OCI-LY1 (cell line): ENCODE results near the gene NAA20.

ENCODE experiments used
- H2AFZ ChIP-seq: fragments of 200-600 bp; sonication (generic), shearing (Covaris generic); 2 replicates; pipeline ENCODE4 v1.6.0; 2014; ENCODE audit warnings: antibody characterized with exemption, mild to moderate bottlenecking, low read length
- H3F3A ChIP-seq: fragments of 200-600 bp; sonication (generic), shearing (Covaris generic); 2 replicates; pipeline ENCODE4 v1.6.0; 2014; ENCODE audit warnings: mild to moderate bottlenecking, antibody characterized with exemption, low read length, moderate library complexity; ENCODE audit not compliant: insufficient read depth
- H3K27ac ChIP-seq: fragments of 200-600 bp; sonication (generic); 2 replicates; pipeline ENCODE4 v1.5.1; 2014; ENCODE audit warnings: low read length, mixed run types, mild to moderate bottlenecking, low read depth; ENCODE audit not compliant: poor library complexity, severe bottlenecking
- H3K27me3 ChIP-seq: fragments of 200-600 bp; sonication (generic); 2 replicates; pipeline ENCODE4 v1.6.0; 2014; ENCODE audit warnings: antibody characterized with exemption, mild to moderate bottlenecking, low read length, moderate library complexity; ENCODE audit not compliant: insufficient read depth
- H3K36me3 ChIP-seq: fragments of 200-600 bp; sonication (generic); 2 replicates; pipeline ENCODE4 v1.6.1; 2014; ENCODE audit warnings: mild to moderate bottlenecking, antibody characterized with exemption, low read length, moderate library complexity, mixed read lengths; ENCODE audit not compliant: insufficient read depth
- H3K4me1 ChIP-seq: fragments of 200-600 bp; sonication (generic); 2 replicates; pipeline ENCODE4 v1.5.1; 2014; ENCODE audit warnings: mild to moderate bottlenecking, low read length, moderate library complexity; ENCODE audit not compliant: insufficient read depth, severe bottlenecking
- H3K4me2 ChIP-seq: fragments of 200-600 bp; sonication (generic), shearing (Covaris generic); 2 replicates; pipeline ENCODE4 v1.6.1; 2014; ENCODE audit warnings: low read length
- H3K4me3 ChIP-seq: fragments of 200-600 bp; sonication (generic); 2 replicates; pipeline ENCODE4 v1.5.1; 2014; ENCODE audit warnings: low read length, low read depth, mild to moderate bottlenecking, mixed read lengths; ENCODE audit not compliant: poor library complexity, severe bottlenecking
- H3K79me2 ChIP-seq: fragments of 200-600 bp; shearing (Covaris generic); 2 replicates; pipeline ENCODE4 v1.6.1; 2016; ENCODE audit warnings: mixed run types, low read length, mixed read lengths; ENCODE audit not compliant: insufficient read depth
- H3K9ac ChIP-seq: fragments of 200-600 bp; sonication (generic), shearing (Covaris generic); 2 replicates; pipeline ENCODE4 v1.6.1; 2014; ENCODE audit warnings: mild to moderate bottlenecking, low read length, mixed read lengths
- H3K9me2 ChIP-seq: fragments of 200-600 bp; sonication (generic), shearing (Covaris generic); 2 replicates; pipeline ENCODE4 v1.6.1; 2014; ENCODE audit warnings: low read depth, mild to moderate bottlenecking, low read length, mixed read lengths
- H3K9me3 ChIP-seq: fragments of 200-600 bp; shearing (Covaris generic); 2 replicates; pipeline ENCODE4 v1.6.1; 2014; ENCODE audit warnings: low read length, mixed read lengths
- H4K20me1 ChIP-seq: fragments of 200-600 bp; sonication (generic), shearing (Covaris generic); 2 replicates; pipeline ENCODE4 v1.6.0; 2016; ENCODE audit warnings: mild to moderate bottlenecking, low read length; ENCODE audit not compliant: insufficient read depth
- EZH2 ChIP-seq: fragments of 200-600 bp; sonication (generic), shearing (Covaris generic); IDR thresholded peaks from 2 replicates; pipeline ENCODE4 v1.8.0; 2017; ENCODE audit warnings: borderline replicate concordance, mixed run types, mild to moderate bottlenecking, antibody characterized with exemption, low read length, moderate library complexity, mixed read lengths
- TF ChIP-seq, protein P1 (sequence below): fragments of 200-600 bp; sonication (generic), shearing (Covaris generic); IDR thresholded peaks from 2 replicates; pipeline ENCODE4 v1.5.1; 2017; ENCODE audit warnings: mild to moderate bottlenecking, antibody characterized with exemption, low read length, moderate library complexity, mixed read lengths

The NAA20 gene

DNA sequence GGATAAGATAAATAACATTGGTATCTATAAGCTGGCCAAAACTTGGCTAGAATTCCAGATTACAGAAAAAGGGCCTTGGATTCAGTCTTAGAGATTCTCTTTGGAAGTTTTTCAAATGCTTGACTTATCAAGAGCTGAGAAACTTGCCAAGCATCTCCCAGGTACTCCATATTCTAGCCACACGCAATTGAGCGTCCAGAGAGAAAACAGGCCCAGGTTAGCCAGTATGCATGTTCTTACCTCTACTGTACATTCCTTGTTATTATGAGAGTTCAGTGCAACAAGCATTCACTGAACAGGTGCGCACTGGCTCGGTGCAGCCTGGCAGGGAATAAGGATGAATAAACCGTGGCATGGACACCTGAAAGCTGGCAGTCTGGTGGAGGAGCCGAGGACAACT, 21.4 kb downstream of the NAA20 start:
- H3F3A ChIP-seq = no peaks in the 10 kb centered on the region
- no peaks in the 10 kb centered on the region for H3K9me2 ChIP-seq
- no peak overlapping the region for H3K4me2 ChIP-seq
- no peak overlapping the region for H3K9ac ChIP-seq
- no peaks in the 10 kb centered on the region for H4K20me1 ChIP-seq
- TF ChIP-seq, protein P1, sequence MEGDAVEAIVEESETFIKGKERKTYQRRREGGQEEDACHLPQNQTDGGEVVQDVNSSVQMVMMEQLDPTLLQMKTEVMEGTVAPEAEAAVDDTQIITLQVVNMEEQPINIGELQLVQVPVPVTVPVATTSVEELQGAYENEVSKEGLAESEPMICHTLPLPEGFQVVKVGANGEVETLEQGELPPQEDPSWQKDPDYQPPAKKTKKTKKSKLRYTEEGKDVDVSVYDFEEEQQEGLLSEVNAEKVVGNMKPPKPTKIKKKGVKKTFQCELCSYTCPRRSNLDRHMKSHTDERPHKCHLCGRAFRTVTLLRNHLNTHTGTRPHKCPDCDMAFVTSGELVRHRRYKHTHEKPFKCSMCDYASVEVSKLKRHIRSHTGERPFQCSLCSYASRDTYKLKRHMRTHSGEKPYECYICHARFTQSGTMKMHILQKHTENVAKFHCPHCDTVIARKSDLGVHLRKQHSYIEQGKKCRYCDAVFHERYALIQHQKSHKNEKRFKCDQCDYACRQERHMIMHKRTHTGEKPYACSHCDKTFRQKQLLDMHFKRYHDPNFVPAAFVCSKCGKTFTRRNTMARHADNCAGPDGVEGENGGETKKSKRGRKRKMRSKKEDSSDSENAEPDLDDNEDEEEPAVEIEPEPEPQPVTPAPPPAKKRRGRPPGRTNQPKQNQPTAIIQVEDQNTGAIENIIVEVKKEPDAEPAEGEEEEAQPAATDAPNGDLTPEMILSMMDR = no peak
- TF ChIP-seq EZH2 = no peak
- no peaks in the 10 kb centered on the region for H3K4me1 ChIP-seq
- H3K27me3 ChIP-seq = no peaks in the 10 kb centered on the region
- no peaks in the 10 kb centered on the region for H3K79me2 ChIP-seq
- H3K9me3 ChIP-seq = no peaks in the 10 kb centered on the region
- no peak overlapping the region for H3K27ac ChIP-seq
- H3K4me3 ChIP-seq = no peak overlapping the region
- H3K36me3 ChIP-seq = peaks cover 98% of the 10 kb centered on the region
- H2AFZ ChIP-seq = no peak overlapping the region

DNA sequence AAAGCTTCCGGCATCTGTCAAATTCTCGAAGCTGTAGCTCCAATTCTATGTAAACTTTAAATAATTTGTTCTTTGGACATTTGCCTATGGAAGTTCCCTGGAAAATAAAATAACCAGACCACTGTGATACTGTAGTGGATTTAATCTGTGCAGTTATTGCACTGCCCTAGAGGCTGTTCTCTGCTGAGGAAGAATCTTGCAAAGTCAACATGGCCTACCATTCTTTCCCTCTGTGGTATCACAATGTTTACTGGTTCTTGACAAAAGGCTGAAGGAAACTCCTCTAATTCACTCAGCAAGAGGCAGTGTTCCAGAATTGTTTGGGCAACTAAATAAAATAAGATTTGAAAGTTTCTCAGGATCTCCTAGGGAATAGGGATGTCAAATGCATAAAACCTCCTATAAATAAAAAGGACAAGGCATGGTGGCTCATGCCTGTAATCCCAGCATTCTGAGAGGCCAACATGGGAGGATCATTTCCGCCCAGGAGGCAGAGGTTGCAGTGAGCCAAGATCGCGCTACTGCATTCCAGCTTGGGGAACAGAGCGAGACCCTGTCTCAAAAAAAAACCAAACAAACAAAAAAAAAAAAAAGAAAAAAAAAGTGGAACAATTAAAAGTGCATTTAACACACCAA, 22.7 kb downstream of the NAA20 start:
- no peaks in the 10 kb centered on the region for H3K9me2 ChIP-seq
- H4K20me1 ChIP-seq = no peaks in the 10 kb centered on the region
- H3K4me1 ChIP-seq = no peaks in the 10 kb centered on the region
- no peak overlapping the region for H2AFZ ChIP-seq
- no peaks in the 10 kb centered on the region for H3F3A ChIP-seq
- H3K27ac ChIP-seq = no peak overlapping the region
- H3K27me3 ChIP-seq = no peaks in the 10 kb centered on the region
- no peak overlapping the region for H3K4me2 ChIP-seq
- no peaks in the 10 kb centered on the region for H3K79me2 ChIP-seq
- no peaks in the 10 kb centered on the region for H3K9me3 ChIP-seq
- no peak overlapping the region for H3K9ac ChIP-seq
- H3K4me3 ChIP-seq = no peak overlapping the region
- no peak for TF ChIP-seq EZH2
- TF ChIP-seq, protein P1 = no peak
- peaks cover 97% of the 10 kb centered on the region for H3K36me3 ChIP-seq

DNA sequence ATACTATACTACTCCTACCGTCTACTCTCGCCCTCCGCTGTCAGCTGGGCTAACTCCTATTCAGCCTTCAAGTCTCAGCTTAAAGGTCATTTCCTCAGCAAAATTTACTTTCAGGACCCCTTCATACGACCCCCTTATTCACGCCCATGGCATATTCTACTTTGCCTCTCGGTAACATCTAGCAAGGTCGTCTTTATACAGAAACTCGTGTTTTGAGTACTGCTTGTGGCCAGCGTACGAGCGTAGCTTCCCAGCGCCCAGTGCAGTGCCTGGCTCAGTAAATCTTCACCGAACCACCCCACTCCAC, 34.6 kb downstream of the NAA20 start:
- Histone ChIP-seq H3K9me3 (no peaks in the 10 kb centered on the region), H3K27ac (peak overlapping the region; percentile 34), H3F3A (no peaks in the 10 kb centered on the region), H3K9ac (peak overlapping the region; percentile 84), H3K79me2 (peaks cover 12% of the 10 kb centered on the region), H3K27me3 (no peaks in the 10 kb centered on the region), H3K4me2 (peak overlapping the region; percentile 76), H3K4me3 (peak overlapping the region; percentile 91), H3K36me3 (peaks cover 29% of the 10 kb centered on the region), H2AFZ (no peak overlapping the region), H3K4me1 (peaks cover 18% of the 10 kb centered on the region), H4K20me1 (no peaks in the 10 kb centered on the region), H3K9me2 (no peaks in the 10 kb centered on the region)
- TF ChIP-seq, protein P1 = no peak
- TF ChIP-seq EZH2 = no peak
